ENCODE measurements around the gene PLAAT5. TPM values are rescaled to one million over a fixed set of nuclear protein-coding genes. Genes with fewer than 3 reads are reported as not detected.
A peak's percentile ranks its signal among the peaks of the same experiment; 100 is the strongest.
"Not testable (repeated sequence)": the region's sequence is repeated elsewhere in the genome, so short reads cannot be mapped to it uniquely, and the experiment has no call there.

Gene PLAAT5
- total RNA-seq, 1 donor from 2014 or later, result 4.0 TPM

DNA sequence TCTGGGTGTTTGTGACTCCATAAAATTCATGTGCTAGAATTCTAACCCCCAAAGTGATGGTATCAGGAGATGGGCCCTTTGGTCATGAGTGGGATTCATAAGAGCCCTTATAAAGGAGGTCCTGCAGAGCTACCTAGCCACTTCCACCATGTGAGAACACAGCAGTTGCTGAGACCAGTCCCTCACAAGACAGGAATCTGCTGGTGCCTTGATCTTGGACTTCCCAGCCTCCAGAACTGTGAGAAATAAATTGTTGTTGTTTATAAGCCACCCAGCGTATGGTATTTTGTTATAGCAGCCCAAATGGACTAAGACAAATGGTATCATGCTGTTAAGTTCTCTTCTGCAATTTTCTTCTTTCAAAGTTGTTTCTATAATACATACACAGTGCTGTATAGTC lies 1.5 kb upstream of the PLAAT5 start:
- intact Hi-C loops (cut with DNase I), result no loop called here
- ATAC-seq (ENCODE audit: poor library complexity) (no peak), DNase-seq (no peak)

DNA sequence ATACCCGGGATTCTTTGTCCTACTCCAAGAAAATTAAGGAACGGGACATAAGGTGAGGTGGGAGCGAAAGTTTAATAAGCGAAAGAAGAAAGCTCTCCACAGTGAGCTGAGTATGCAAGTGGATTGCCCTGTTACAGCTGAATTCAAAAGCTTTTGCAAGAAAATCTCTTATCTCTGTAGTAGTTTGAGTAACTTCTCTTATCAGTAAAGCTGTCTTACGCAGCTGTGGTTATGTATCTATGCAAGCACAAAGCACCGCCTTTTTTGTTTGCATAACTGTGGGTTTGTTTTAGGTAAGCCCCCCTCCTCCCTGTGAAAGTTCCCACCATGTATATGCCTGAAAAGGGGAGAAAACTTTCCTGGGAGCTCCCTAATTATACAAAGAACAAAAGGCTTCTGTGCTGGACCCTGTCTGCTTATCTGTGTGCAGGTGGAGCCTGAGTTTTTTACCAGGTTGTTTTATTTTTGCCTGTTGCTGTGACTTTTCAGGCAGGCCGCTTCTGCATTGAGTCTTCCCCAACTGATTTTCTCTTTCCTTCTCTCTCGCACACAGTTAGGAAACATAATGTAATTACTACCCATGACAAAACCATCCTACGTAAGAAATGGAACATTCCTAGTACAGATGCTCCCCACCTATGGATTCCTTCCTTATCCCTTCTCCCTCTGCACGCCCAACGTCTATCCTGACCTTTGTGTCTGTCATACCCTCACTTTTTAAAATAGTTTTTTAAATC lies 837 bp upstream of the PLAAT5 start:
- ATAC-seq (ENCODE audit: poor library complexity), result no peak
- DNase-seq, result no peak
- intact Hi-C loops (cut with DNase I), result no loop called here

DNA sequence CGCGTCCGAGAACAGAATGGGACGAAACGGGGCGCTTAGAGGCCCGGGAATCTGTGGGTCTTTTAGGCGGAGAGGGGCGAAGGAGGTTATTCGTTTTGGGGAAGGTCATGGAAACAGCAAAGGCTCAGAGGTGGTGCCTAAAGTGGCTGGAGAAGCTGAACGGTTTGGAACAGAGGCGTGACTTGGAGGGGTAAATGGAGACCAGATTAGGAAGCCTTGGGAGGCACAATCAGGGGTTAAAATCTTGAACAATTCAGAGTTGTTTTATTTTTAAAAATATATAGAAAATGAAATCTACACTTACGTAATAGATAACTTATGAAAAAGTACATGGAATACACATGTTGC lies 247 bp upstream of the PLAAT5 start:
- ATAC-seq (ENCODE audit: poor library complexity) (no peak), DNase-seq (no peak)
- intact Hi-C loops (cut with DNase I), result no loop called here

DNA sequence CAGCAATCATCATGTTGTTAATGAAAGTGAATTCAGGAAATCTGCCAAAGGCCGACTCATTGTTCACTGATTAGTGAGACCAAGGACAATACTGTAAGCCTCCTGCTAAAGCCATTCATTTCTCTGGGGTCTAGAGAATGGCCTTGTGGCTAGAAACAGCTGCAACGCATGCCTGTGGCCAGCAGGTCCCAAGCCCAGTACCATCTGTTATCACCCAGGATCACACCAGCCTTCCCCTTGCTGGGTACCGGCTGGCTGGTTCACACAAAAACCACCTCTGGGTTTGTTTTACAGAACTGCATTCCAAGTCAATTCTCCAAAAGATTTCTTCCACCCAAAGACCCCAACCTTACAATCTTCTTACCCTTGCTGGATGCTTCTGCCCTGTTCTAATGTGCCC lies 1.1 kb downstream of the PLAAT5 start:
- ATAC-seq (ENCODE audit: poor library complexity) (no peak), DNase-seq (no peak)
- intact Hi-C loops (cut with DNase I), result no loop called here

DNA sequence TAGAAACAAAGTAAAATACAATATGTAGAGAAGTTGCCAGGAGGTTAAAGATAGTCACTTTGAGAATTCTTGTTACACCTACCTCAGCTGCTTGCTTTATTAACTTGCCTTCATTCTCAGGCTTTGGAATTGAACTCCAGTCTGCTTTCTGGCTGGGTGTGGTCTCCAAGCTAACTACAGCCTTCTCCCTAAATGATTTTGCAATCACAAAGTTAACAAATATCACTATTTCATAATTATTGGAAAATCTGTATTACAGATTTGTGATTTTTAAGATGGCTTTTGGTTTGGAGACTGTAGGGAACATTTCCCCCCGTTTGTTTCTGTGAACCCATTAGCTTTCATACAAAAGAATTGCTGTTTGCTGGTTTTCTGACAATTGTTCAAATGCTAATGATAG lies 2.2 kb downstream of the PLAAT5 start:
- ATAC-seq (ENCODE audit: poor library complexity), result no peak
- intact Hi-C loops (cut with DNase I), result no loop called here
- no peak for DNase-seq

DNA sequence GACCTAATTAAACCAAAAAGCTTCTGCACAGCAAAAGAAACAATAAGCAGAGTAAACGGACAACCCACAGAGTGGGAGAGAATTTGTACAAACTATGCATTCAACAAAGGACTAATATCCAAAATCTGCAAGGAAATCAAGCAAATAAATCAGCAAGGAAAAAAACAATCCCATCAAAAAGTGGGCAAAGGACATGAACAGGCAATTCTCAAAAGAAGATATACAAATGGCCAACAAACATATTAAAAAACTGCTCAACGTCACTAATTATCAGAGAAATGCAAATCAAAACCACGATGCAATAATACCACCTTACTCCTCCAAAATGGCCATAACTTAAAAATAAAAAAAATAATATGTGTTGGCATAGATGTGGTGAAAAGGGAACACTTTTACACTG lies 5.2 kb downstream of the PLAAT5 start:
- ATAC-seq (ENCODE audit: poor library complexity), result no peak
- intact Hi-C loops (cut with DNase I), result no loop called here

DNA sequence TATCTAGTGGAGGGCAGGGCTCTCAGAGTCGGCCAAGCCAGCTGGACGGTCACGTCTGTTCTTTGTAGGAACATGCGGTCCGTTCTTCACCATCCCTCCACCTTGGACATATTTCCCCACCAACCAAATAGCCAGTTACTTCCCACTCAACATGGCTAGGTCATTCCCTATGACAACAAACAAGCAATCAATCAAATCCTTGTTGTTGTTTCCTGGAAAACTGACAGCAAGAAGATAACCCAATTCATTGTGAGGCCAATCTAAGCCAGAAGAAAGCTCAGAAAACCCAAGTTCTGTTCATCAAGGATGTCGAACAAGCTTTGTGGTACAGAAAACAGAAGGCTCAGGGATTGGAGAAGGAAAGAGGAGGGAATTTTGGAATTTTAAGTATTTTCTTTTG lies 10.9 kb downstream of the PLAAT5 start:
- ATAC-seq (ENCODE audit: poor library complexity), result no peak
- intact Hi-C loops (cut with DNase I), result no loop called here
- DNase-seq, result no peak

More for the DNA sequence above, 5.2 kb downstream of the PLAAT5 start:
- no peak for DNase-seq

DNA sequence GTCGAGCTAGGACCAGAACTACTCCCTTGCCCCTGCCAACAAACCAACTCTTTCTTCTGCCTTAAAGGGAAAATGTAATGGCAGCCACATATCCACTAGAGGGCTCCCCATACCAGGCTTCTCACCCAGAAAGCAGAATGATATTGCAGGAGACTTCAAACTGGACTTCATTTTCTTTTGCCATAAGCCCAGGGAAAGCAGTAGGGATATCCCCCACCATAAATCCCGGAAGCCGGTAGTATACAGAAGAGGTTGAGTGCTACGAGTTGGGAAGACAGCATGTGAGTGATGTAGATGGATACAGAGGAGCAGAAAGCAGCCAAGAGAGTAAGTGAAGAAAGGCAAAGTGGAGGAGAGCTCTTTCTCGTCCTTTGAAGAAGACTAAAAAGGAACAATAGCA lies 12.1 kb downstream of the PLAAT5 start:
- ATAC-seq (ENCODE audit: poor library complexity) (peak; percentile 92), DNase-seq (no peak)
- intact Hi-C loops (cut with DNase I), result loop anchor here (2.0 to 5.0 kb wide), 2 partner anchors 156 to 258 kb away; no protein-coding TSS in a partner anchor

DNA sequence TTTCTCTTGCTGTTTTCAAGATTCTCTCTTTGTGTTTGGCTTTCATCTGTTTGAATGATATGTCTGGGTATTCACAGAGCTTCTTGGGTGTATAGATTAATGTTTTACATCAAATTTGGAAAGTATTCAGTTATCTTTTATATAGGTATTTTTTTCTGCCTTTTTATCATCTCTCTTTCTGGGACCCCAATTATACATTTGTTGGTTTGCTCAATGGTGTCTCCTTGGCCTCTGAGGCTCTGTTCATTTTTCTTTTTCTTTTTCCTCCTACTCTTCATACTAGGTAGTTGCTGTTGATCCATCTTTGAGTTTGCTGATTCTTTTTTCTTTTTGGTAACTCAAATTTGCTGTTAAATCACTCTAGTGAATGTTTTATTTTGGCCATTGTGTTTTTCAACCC lies 14.3 kb downstream of the PLAAT5 start:
- DNase-seq, result no peak
- no peak for ATAC-seq (ENCODE audit: poor library complexity)
- intact Hi-C loops (cut with DNase I), result loop anchor here (5.0 kb wide), 1 partner anchor 261 kb away; no protein-coding TSS in a partner anchor

DNA sequence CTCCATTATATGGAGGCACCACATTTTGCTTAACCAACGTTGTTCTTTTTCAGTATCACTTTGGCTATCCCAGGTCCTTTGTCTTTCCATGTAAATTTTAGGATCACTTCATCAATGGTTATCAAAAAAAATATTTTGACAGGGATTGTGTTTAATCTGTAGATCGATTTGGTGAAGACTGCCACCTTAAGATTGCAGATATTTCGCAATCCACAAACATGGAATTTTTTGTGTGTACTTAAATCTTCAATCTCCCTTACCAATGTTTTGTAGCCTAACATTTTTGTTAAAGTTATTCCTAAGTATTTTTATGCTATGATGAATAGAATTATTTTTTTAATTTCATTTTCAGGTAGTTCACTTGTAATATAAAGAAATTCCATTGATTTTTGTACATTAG lies 18.6 kb downstream of the PLAAT5 start:
- intact Hi-C loops (cut with DNase I), result no loop called here
- DNase-seq, result no peak
- no peak for ATAC-seq (ENCODE audit: poor library complexity)

DNA sequence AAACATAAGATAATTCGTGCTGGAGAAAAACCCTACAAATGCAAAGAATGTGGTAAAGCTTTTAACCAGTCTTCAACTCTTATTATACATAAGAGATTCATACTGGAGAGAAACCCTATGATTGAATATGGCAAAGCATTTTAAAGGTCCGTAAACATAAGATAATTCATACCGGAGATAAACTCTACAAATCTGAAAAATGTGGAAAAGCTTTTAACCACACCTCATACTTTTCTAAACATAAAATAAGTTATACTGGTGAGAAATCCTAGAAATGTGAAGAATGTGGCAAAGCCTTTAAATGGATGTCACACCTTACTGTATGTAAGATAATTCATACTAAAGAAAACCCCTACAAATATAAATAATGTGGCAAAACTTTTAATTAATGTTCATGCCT lies 20.7 kb downstream of the PLAAT5 start:
- intact Hi-C loops (cut with DNase I), result no loop called here
- ATAC-seq (ENCODE audit: poor library complexity), result no peak
- DNase-seq, result no peak

DNA sequence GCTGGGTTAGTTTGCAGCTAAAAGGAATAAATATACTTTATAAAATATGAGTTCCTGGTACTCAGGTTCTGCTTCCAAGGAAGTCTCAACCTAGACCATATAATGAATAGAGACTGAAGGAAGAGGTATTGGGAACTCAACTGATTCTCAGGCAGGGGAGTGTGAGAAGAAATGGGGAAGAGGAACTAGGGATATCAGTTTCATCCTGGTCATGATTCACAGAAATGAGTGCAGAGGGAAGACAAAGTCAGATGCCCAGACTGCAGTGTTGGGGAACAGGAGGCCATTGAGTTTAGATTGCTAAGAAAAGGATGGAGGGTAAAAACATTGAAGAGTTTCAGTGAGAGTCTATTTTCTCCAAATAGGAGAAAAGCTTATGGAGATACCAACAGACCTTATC lies 28.8 kb downstream of the PLAAT5 start:
- DNase-seq (no peak), ATAC-seq (ENCODE audit: poor library complexity) (no peak)
- intact Hi-C loops (cut with DNase I), result no loop called here

DNA sequence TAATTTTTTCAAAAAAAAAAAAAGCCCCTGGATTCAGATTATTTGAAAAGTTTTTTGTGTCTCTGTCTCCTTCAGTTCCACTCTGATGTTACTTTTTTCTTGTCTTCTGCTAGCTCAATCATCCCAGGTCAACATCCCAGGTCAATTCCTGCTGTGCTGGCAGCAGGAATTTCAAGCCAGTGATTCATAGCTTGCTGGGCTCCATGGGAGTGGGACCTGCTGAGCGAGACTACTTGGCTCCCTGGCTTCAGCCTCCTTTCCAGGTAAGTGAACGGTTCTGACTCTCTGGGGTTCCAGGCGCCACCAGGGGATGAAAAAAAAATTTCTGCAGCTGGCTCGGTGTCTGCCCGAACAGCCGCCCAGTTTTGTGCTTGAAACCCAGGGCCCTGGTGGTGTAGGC lies 31.4 kb downstream of the PLAAT5 start:
- ATAC-seq (ENCODE audit: poor library complexity) (no peak), DNase-seq (no peak)
- intact Hi-C loops (cut with DNase I), result no loop called here

DNA sequence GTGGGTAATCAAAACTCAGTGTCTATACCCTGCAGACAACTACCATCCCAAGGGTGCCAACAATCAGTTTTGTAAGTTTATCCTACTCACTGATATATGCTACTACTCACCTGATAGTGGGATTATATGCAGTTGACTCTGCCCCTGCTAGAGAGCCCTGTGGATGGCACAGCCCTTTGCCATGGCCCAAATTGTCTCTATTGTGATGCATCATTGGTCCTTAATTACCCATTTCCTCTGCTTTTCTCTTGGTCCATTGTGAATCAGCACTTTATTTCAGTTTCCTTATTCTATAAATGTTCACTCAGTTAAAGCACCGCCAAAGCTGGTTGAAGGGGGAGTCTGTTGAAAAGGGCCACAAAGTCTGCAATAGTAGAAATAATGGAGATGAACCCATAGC lies 42.3 kb downstream of the PLAAT5 start:
- DNase-seq (no peak), ATAC-seq (ENCODE audit: poor library complexity) (no peak)
- intact Hi-C loops (cut with DNase I), result no loop called here

DNA sequence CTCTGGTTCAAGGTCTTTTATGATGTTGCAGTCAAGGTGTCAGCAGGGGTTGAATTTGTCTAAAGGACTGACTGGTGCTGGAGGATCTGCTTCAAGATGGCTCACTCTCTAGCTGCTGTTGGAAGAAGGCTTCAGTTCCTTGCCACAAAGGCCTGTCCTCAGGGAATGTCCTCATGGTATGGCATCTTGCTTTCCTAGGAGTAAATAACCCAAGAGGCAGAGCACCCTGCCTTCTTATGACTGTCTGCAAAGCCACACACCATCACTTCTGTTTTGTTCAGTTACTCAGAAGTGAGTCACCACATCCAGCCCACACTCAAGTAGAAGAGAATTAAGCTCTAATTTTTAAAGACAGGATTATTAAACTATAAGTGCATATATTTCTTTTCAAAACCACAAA lies 45.2 kb downstream of the PLAAT5 start:
- ATAC-seq (ENCODE audit: poor library complexity), result no peak
- intact Hi-C loops (cut with DNase I), result no loop called here
- DNase-seq, result no peak

DNA sequence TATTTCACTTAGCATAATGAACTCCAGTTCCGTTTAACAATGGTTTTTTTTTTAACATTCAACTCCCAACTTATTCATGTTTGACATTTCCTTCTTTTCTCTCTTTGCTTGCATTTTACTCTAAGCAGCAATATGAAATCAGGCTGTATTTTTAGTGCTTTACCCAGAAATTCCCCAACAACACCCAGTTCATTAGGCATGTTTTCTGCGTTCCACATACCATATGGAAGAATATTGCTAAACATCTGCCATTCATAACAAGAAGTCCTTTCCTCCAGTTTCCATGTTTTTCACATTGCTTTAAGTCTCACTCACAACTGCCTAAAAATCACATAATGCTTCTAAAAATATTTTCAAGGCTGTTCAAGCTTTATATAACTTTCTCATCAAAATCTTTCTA lies 45.8 kb downstream of the PLAAT5 start:
- DNase-seq (no peak), ATAC-seq (ENCODE audit: poor library complexity) (no peak)
- intact Hi-C loops (cut with DNase I), result no loop called here

DNA sequence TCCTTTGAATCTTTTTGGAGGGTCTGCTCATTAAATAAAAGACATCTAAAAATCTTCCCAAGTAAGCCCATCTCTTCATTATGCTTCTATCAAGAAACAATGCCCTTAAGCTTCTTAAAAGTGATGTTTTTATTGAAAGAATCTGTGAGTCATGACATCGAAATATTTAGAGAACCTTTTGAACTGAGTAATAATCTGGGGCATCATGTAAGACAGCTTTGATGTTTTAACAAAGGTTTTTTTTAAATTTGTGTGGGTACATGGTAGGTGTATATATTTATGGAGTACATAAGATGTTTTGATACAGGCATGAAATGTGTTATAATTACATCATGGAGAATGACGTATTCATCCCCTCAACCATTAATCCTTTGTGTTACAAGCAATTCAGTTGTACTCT lies 46.8 kb downstream of the PLAAT5 start:
- intact Hi-C loops (cut with DNase I), result no loop called here
- ATAC-seq (ENCODE audit: poor library complexity) (no peak), DNase-seq (no peak)

DNA sequence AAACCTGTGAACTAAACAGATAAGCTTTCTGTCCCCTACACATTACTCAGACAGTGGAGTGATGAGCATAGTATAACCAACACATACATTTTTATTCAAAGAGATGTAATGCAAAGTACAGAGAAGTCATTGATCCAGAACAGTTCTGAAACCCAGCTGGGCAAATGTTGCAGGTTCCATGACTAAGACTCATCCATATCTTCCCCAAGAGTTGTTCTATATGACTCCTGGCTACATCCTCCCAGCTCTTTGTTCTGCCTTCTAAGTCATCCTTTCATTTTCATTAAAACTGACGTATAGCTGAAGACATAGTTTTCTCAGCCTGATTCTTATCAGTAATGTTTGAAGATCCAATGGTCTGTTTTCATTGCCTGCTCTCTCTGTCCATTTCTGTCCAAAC lies 47.3 kb downstream of the PLAAT5 start:
- intact Hi-C loops (cut with DNase I), result no loop called here
- DNase-seq, result no peak
- no peak for ATAC-seq (ENCODE audit: poor library complexity)

DNA sequence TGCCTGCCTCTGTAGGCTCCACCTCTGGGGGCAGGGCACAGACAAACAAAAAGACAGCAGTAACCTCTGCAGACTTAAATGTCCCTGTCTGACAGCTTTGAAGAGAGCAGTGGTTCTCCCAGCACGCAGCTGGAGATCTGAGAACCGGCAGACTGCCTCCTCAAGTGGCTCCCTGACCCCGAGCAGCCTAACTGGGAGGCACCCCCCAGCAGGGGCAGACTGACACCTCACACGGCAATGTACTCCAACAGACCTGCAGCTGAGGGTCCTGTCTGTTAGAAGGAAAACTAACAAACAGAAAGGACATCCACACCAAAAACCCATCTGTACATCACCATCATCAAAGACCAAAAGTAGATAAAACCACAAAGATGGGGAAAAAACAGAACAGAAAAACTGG lies 55.1 kb downstream of the PLAAT5 start:
- intact Hi-C loops (cut with DNase I); DNase-seq; ATAC-seq (ENCODE audit: poor library complexity): not testable (repeated sequence)

DNA sequence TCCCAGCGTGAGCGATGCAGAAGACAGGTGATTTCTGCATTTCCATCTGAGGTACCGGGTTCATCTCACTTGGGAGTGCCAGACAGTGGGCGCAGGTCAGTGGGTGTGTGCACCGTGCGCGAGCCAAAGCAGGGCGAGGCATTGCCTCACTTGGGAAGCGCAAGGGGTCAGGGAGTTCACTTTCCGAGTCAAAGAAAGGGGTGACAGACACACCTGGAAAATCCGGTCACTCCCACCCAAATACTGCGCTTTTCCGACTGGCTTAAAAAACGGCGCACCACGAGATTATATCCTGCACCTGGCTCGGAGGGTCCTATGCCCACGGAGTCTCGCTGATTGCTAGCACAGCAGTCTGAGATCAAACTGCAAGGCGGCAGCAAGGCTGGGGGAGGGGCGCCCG lies 55.6 kb downstream of the PLAAT5 start:
- intact Hi-C loops (cut with DNase I); DNase-seq; ATAC-seq (ENCODE audit: poor library complexity): not testable (repeated sequence)

DNA sequence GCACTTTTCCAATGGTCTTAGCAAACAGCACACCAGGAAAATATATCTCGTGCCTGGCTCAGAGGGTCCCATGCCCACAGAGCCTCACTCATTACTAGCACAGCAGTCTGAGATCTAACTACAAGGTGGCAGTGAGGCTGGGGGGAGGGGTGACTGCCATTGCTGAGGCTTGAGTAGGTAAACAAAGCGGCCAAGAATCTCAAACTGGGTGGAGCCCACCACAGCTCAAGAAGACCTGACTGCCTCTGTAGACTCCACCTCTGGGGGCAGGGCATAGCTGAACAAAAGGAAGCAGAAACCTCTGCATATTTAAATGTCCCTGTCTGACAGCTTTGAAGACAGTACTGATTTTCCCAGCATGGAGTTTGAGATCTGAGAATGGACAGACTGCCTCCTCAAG lies 60.2 kb downstream of the PLAAT5 start:
- intact Hi-C loops (cut with DNase I); DNase-seq; ATAC-seq (ENCODE audit: poor library complexity): not testable (repeated sequence)
